WTC11 (cell line): ENCODE results near the gene PPP4R3B. TPM values are rescaled to one million over a fixed set of nuclear protein-coding genes. Genes with fewer than 3 reads are reported as not detected.

ENCODE experiments used
- ATAC-seq: fragments of 200-7000 bp; cut with Tn5 transposase; 2 replicates; pipeline ENCODE4 v1.10.0; 2021; ENCODE audit warnings: mild to moderate bottlenecking, moderate library complexity
- CTCF ChIA-PET: fragments of 300-600 bp; sonication (Branson Sonifier 250); formaldehyde crosslinking; loops from one replicate; lab custom pipeline; 2021; ENCODE audit warnings: antibody characterized with exemption; lab: Charles Lee
- POLR2A ChIA-PET: fragments of 350-600 bp; sonication (Branson Sonifier 250); formaldehyde crosslinking; loops from one replicate; lab custom pipeline; 2021; ENCODE audit warnings: antibody characterized with exemption; lab: Charles Lee
- DNase-seq: peaks from one replicate; pipeline ENCODE4 v3.0.0; 2021; ENCODE audit warnings: low spot score
- H3K27ac Mint-ChIP-seq: 2 replicates; pipeline ENCODE4 v1.8.0; 2021; ENCODE audit warnings: mixed read lengths
- H3K27me3 Mint-ChIP-seq: 2 replicates; pipeline ENCODE4 v1.8.0; 2021; ENCODE audit warnings: low read depth, mild to moderate bottlenecking, moderate library complexity, mixed read lengths
- H3K36me3 Mint-ChIP-seq: 2 replicates; pipeline ENCODE4 v1.8.0; 2021; ENCODE audit warnings: mixed read lengths
- H3K4me1 Mint-ChIP-seq: 2 replicates; pipeline ENCODE4 v1.8.0; 2022; ENCODE audit warnings: mixed read lengths
- H3K4me3 Mint-ChIP-seq: 2 replicates; pipeline ENCODE4 v1.8.0; 2021; ENCODE audit warnings: mild to moderate bottlenecking, moderate library complexity, mixed read lengths
- H3K9me3 Mint-ChIP-seq: 2 replicates; pipeline ENCODE4 v1.8.0; 2021; ENCODE audit warnings: mixed read lengths
- ATF3 ChIP-seq: sonication (generic); formaldehyde crosslinking; conservative IDR thresholded peaks from 2 replicates; pipeline ENCODE4 v1.8.1; 2022; ENCODE audit warnings: mild to moderate bottlenecking, missing genetic modification reagents
- EMX1 ChIP-seq: fragments of 250-450 bp; sonication (Bioruptor Pico); IDR thresholded peaks from 2 replicates; pipeline ENCODE4 v1.8.0; 2021; ENCODE audit warnings: mild to moderate bottlenecking
- ESRRA ChIP-seq: sonication (generic); formaldehyde crosslinking; IDR thresholded peaks from 2 replicates; pipeline ENCODE4 v1.8.1; 2022; ENCODE audit warnings: mild to moderate bottlenecking, missing genetic modification reagents, borderline replicate concordance
- GABPB1 ChIP-seq: sonication (generic); formaldehyde crosslinking; IDR thresholded peaks from 2 replicates; pipeline ENCODE4 v1.8.1; 2023; ENCODE audit warnings: mild to moderate bottlenecking, missing genetic modification reagents
- IRF2 ChIP-seq: sonication (generic); formaldehyde crosslinking; IDR thresholded peaks from 2 replicates; pipeline ENCODE4 v1.8.0; 2022; ENCODE audit warnings: low read depth, missing genetic modification reagents, borderline replicate concordance
- MLX ChIP-seq: sonication (generic); formaldehyde crosslinking; IDR thresholded peaks from 2 replicates; pipeline ENCODE4 v1.8.1; 2023; ENCODE audit warnings: mild to moderate bottlenecking, missing genetic modification reagents, moderate library complexity
- NFE2L1 ChIP-seq: sonication (generic); formaldehyde crosslinking; IDR thresholded peaks from 2 replicates; pipeline ENCODE4 v1.8.1; 2023; ENCODE audit warnings: missing genetic modification reagents
- NFYB ChIP-seq: sonication (generic); formaldehyde crosslinking; conservative IDR thresholded peaks from 2 replicates; pipeline ENCODE4 v1.8.0; 2022; ENCODE audit warnings: low read depth, missing genetic modification reagents
- PREB ChIP-seq: sonication (generic); formaldehyde crosslinking; IDR thresholded peaks from 2 replicates; pipeline ENCODE4 v1.8.1; 2022; ENCODE audit warnings: mild to moderate bottlenecking, missing genetic modification reagents, moderate library complexity, borderline replicate concordance
- RORB ChIP-seq: fragments of 250-450 bp; sonication (Bioruptor Pico); IDR thresholded peaks from 2 replicates; pipeline ENCODE4 v1.9.0; 2021; ENCODE audit warnings: mild to moderate bottlenecking
- STAT6 ChIP-seq: sonication (generic); formaldehyde crosslinking; conservative IDR thresholded peaks from 2 replicates; pipeline ENCODE4 v1.8.1; 2023; ENCODE audit warnings: mild to moderate bottlenecking, low read depth, missing genetic modification reagents, moderate library complexity
- TCF7 ChIP-seq: sonication (generic); formaldehyde crosslinking; IDR thresholded peaks from 2 replicates; pipeline ENCODE4 v1.8.0; 2022; ENCODE audit warnings: mild to moderate bottlenecking, low read depth, missing genetic modification reagents, moderate library complexity
- TEAD1 ChIP-seq: sonication (generic); formaldehyde crosslinking; IDR thresholded peaks from 2 replicates; pipeline ENCODE4 v1.8.0; 2022; ENCODE audit warnings: mild to moderate bottlenecking, missing genetic modification reagents
- ZBTB21 ChIP-seq: sonication (generic); formaldehyde crosslinking; IDR thresholded peaks from 2 replicates; pipeline ENCODE4 v1.8.1; 2023; ENCODE audit warnings: mild to moderate bottlenecking, missing genetic modification reagents, borderline replicate concordance
- ZNF232 ChIP-seq: sonication (generic); formaldehyde crosslinking; IDR thresholded peaks from 2 replicates; pipeline ENCODE4 v1.8.0; 2022; ENCODE audit warnings: mild to moderate bottlenecking, missing genetic modification reagents
- ZNF263 ChIP-seq: sonication (generic); formaldehyde crosslinking; IDR thresholded peaks from 2 replicates; pipeline ENCODE4 v1.8.1; 2022; ENCODE audit warnings: low read depth, mild to moderate bottlenecking, moderate library complexity, missing genetic modification reagents
- ZNF317 ChIP-seq: sonication (generic); formaldehyde crosslinking; IDR thresholded peaks from 2 replicates; pipeline ENCODE4 v1.8.1; 2023; ENCODE audit warnings: low read depth, mild to moderate bottlenecking, moderate library complexity, missing genetic modification reagents, borderline replicate concordance
- ZNF416 ChIP-seq: fragments of 250-450 bp; sonication (Bioruptor Pico); IDR thresholded peaks from 2 replicates; pipeline ENCODE4 v1.9.0; 2021; ENCODE audit warnings: mild to moderate bottlenecking, inconsistent platforms
- ZSCAN18 ChIP-seq: fragments of 250-450 bp; sonication (Bioruptor Pico); IDR thresholded peaks from 2 replicates; pipeline ENCODE4 v2.1.2; 2022; ENCODE audit warnings: mild to moderate bottlenecking, moderate library complexity
- total RNA-seq: library from RNA; stranded (reverse); gene quantifications from 3 replicates; pipeline ENCODE4 v1.2.3, GENCODE V29; 2021

PPP4R3B gene
- total RNA-seq, 1 experiment from 2014 or later: 39.0 TPM

GRCh38 chr2:55585451-55586080 lies 31.9 kb downstream of the PPP4R3B start:
- no peaks in the 10 kb centered on the region for H3K9me3 Mint-ChIP-seq
- no peaks in the 10 kb centered on the region for H3K4me1 Mint-ChIP-seq
- no peak for DNase-seq
- POLR2A ChIA-PET: no interaction called here
- no peak overlapping the region for H3K4me3 Mint-ChIP-seq
- H3K36me3 Mint-ChIP-seq: peaks cover 9% of the 10 kb centered on the region
- peak overlapping the region; percentile 74; the same call in 1 of the 2 replicates for H3K27ac Mint-ChIP-seq
- H3K27me3 Mint-ChIP-seq: no peaks in the 10 kb centered on the region
- TF ChIP-seq NFE2L1 (CRISPR knock-in tag) (no peak), IRF2 (CRISPR knock-in tag) (no peak), NFYB (CRISPR knock-in tag) (no peak), EMX1 (CRISPR knock-in tag) (no peak), ZNF263 (no peak)
- TF ChIP-seq, all 79 proteins: peak for 0
- CTCF ChIA-PET: no interaction called here
- no peak for ATAC-seq

- TF ChIP-seq ZBTB21 (CRISPR knock-in tag): no peak
- no peak for TF ChIP-seq ATF3 (CRISPR knock-in tag)
- no peak for TF ChIP-seq TEAD1
- TF ChIP-seq ZNF317 (CRISPR knock-in tag): no peak
- TF ChIP-seq ESRRA: no peak
- no peak for TF ChIP-seq ZNF232 (CRISPR knock-in tag)
- no peak for TF ChIP-seq ZNF416 (CRISPR knock-in tag)
- TF ChIP-seq TCF7 (CRISPR knock-in tag): no peak
- TF ChIP-seq PREB (CRISPR knock-in tag): no peak
- no peak for TF ChIP-seq MLX (CRISPR knock-in tag)
- TF ChIP-seq GABPB1 (CRISPR knock-in tag): no peak
- no peak for TF ChIP-seq RORB (CRISPR knock-in tag)
- no peak for TF ChIP-seq ZSCAN18
- no peak for TF ChIP-seq STAT6 (CRISPR knock-in tag)
- DNase-seq: no peak
- ChIA-PET CTCF (interaction anchor here (0.5 to 1.3 kb wide), 8 partner anchors 10 to 613 kb away, joined by 3 to 4 read pairs (median 3); partner anchors contain the start of gene CFAP36), POLR2A (no interaction called here)
- H3K4me1 Mint-ChIP-seq: no peaks in the 10 kb centered on the region
- ATAC-seq: no peak
- H3K36me3 Mint-ChIP-seq: peaks cover 25% of the 10 kb centered on the region
- no peaks in the 10 kb centered on the region for H3K9me3 Mint-ChIP-seq
- H3K27me3 Mint-ChIP-seq: no peaks in the 10 kb centered on the region
- no peak overlapping the region for H3K4me3 Mint-ChIP-seq
- 0 out of 2 replicates have a peak overlapping the region, but pooled peaks have one; percentile 22 for H3K27ac Mint-ChIP-seq
Observed at GRCh38 chr2:55581874-55582547, 35.4 kb downstream of the PPP4R3B start.
